GM12892 (cell line): Measurements from ENCODE around the gene FBXL19.

ENCODE experiments used
- POLR2A ChIP-seq: IDR thresholded peaks from 2 replicates; pipeline ENCODE4 v1.6.1; 2011; ENCODE audit warnings: low read depth, low read length, control low read depth
- POLR2AphosphoS5 ChIP-seq: IDR thresholded peaks from 2 replicates; pipeline ENCODE4 v1.6.1; 2011; ENCODE audit warnings: low read depth, low read length, control low read depth
- TAF1 ChIP-seq: IDR thresholded peaks from 2 replicates; pipeline ENCODE4 v1.6.1; 2011; ENCODE audit warnings: low read depth, mild to moderate bottlenecking, control low read depth, low read length, borderline replicate concordance

- TF ChIP-seq POLR2AphosphoS5: no peak
- TF ChIP-seq POLR2A: no peak
- no peak for TF ChIP-seq TAF1
Measured at GRCh38 chr16:30889721-30890120, 33.7 kb upstream of the FBXL19 start.
